ENCODE data around the gene UPF3B.
"Not testable (repeated sequence)": the region's sequence is repeated elsewhere in the genome, so short reads cannot be mapped to it uniquely, and the experiment has no call there.

UPF3B gene

DNA sequence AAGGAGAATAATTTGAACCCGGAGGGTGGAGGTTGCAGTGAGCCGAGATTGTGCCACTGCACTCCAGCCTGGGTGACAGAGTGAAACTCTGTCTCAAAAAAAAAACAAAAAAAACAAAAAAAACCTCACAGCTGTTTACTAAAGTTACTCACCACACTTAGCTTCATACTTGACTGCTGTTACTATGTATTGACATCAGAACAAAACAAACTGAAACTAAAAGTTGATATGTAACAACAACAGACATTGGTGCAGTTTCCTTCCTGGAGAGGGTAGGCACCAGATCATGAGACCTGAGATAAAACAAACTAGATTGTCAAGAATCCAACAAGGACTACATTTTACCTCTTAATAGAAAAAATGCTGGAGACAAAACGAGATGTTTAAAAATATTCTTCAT lies 31.1 kb downstream of the UPF3B start:
- DNase-seq, result not testable (repeated sequence)

DNA sequence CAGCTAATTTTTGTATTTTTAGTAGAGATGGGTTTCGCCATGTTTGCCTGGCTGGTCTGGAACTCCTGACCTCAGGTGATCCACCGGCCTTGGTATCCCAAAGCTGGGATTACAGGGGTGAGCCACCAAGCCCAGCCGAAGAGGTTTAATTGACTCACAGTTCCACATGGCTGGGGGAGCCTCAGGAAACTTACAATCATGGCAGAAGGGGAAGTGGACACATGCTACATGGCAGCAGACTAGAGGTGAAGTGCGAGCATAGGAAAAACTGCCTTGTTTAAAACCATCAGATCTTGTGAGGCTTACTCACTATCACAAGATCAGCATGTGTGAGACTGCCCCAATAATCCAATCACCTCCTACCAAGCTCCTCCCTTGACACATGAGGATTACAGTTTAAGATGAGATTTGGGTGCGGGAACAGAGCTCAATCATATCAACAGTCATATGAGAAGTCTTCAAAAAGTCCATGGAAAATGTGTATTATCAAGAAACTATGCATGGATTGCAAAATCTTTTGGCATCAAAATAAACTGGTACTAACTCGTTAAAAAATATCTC lies 35.6 kb downstream of the UPF3B start:
- DNase-seq, result no peak

DNA sequence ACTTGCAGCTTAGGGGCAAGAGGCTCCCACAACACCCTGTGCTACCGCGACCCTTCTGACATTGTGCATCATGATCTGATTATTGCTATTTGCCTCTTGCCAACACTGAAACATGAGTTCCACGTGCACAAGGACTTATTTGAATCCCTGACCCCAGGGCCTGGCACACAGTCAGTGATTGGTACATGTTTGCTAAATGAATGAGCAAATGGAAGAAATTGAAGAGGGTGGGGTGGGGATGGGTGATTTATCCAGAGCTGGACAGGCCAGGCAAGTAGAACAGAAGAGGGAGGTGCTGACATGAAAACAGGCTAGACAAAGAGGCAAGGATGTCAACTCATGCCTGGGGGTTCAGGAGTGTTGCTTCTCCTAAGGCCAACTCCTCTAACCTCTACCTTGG lies 36.5 kb downstream of the UPF3B start:
- DNase-seq, result no peak

GRCh38 chrX:119809185-119809666 lies 43.5 kb downstream of the UPF3B start:
- DNase-seq, result no peak

GRCh38 chrX:119808461-119808860 lies 44.3 kb downstream of the UPF3B start:
- not testable (repeated sequence) for DNase-seq

DNA sequence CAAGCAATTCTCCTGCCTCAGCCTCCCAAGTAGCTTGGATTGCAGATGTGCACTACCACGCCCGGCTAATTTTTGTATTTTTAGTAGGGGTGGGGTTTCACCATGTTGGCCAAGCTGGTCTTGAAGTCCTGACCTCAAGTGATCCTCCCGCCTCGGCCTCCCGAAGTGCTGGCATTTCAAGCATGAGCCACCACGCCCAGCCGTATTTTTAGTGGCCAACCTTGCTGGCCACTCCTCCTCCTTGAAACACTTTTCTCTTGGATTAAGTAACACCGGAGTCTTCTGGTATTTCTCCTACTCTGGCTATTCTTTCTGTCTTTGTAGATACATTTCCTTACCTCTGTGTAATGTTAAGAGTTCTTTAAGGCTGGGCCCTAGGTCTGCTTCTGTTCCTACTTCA lies 50.2 kb downstream of the UPF3B start:
- DNase-seq, result no peak

DNA sequence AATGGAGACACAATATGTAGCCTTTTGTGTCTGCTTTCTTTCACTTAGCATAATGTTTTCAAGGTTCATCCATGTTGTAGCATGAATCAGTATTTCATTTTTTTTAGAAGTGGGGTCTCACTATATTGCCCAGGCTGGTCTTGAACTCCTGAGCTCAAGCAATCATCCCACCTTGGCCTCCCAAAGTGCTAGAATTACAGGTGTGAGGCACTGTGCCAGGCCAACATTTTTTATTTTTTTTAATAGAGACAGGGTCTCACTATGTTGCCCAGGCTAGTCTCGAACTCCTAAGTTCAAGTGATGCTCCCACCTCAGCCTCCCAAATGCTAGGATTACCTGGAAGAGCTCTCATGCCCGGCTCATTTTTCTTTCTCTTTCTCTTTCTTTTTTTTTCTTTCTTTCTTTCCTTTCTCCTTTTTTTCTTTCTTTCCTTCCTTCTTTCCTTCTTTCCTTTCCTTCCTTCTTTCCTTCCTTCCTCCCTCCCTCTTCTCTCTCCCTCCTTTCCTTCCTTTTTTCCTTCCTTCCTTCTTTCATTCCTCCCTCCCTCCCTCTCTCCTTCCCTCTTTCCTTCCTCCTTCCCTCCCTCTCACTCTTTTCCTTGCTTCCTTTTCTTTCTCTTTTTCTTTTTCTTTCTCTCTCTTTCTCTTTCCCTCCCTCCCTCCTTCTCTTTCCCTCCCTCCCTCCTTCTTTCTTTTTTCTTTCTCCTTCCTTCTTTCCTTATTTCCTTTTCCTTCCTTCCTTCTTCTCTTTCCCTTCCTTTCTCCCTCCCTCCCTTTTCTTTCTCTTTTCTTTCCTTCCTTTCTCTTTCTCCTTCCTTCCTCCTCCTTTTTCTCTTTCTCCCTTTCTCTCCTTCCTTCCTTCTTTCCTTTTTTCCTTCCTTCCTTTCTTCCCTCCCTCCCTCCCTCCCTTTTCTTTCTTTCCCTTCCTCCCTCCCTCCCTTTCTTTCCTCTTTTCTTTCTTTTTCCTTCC lies 51.2 kb downstream of the UPF3B start:
- no peak for DNase-seq

DNA sequence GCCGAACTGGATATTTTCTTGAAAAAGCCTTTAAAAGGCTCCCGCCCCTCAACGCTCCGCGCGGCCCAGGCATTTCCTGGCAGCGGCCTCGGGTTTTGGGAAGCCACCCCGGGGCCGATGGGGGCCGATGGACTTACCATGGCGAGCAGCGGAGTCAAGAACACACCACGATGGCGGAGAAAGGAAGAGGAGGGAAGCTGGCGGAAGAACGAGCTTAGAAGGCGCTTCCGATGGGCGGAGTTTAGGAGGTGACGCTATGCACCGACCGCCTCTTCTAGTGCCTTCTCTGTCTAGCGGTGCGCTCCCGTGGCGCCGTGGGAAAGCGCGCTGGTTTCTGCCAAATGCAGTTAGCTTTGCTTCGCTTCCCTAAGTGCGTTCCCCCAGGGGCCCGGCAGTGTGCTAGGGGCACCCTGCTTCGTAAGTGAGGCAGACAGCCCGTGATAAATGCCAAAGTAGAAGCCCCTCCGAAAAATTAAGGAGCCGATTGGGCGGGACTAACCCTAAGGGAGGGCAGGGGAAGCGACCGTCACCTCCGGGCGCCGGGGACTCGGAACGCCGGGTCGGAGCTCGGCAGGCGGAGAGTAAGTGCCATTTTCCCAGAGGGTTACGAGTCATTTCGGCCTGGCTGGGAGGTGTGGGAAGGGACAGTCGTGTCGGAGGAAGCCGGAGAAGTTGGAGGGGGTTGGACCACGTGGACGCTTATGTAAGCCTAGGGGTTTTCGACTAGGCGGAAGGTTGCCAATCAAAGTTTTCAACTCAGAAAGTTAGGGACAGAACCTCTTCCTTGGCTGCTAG lies 61.1 kb downstream of the UPF3B start, which contains the start of gene RPL39:
Gene RPL39 (minus strand): TSS at position 194 of the 795 bp plus-strand sequence. CDS start 54 bp downstream, at position 140.
- peak; percentile 94 for DNase-seq

- DNase-seq, result no peak
These were observed 61.8 kb downstream of the UPF3B start for GRCh38 chrX:119790977-119791436.

DNA sequence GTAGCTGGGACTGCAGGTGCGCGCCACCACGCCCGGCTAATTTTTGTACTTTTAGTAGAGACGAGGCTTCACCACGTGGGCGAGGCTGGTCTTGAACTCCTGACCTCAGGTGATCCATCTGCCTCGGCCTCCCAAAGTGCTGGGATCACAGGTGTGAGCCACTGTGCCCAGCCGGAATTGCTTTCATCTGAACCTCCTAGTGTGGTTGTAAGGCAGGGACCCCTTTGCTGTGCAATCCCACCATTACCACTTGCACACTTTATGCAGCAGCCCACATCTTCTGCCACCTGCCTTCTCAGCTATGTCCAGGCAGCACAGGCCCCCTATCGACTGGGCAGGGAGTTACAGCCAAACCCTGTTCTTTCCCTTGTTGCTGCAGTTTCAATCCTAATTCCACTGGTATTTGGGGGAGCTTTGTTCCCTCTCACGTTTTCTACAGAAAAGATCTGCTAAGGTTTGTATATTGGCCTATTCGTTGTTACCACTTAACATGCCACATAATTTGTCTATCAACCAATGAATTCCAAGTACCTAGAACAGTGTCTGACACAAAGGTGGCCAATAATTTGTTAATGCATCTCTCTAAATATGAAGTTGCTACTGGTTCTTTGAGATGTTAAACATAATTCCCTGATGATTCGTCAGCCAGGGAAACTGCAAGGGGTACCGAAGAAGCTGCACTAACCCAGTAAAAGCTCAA lies 67.9 kb downstream of the UPF3B start:
- no peak for DNase-seq
